GM19467 (cell line): ENCODE data around the gene PRXL2B.

Experiments used
- ATAC-seq: cut with Tn5 transposase; IDR thresholded peaks from one replicate; pipeline ENCODE4 v1.9.1; 2021; ENCODE audit warnings: mild to moderate bottlenecking, moderate library complexity; ENCODE audit not compliant: unreplicated experiment

PRXL2B gene

DNA sequence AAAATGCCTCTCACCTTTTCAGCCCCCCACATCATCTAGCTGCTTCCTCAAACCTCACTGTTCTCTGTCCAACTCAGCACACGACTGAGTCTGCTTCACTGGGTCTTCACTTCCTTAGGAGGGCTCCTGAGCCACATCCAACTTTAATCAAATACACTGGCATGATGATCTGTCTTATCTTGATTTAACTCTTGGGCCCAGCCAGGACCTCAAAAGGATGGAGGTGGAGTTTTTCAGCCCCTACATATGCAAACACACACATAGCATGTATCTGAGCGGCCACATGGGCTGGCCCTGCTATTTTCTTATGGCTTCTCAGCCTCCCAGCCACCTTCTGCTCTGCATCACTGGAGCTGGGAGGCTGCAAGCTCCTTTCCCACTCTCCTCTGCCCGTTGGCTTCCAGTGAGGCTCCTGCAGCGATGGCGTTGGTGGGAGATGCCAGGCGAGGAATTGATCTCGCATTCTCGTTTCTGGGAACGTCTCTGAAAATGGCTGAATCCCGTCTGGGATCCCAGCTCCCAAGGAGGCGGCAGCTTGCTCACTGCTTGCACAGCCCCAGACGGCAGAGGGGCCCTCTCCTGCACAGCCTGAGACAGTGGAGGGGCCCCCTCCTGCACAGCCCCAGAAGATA is 1.8 kb upstream of the PRXL2B start:
- ATAC-seq, result no peak

DNA sequence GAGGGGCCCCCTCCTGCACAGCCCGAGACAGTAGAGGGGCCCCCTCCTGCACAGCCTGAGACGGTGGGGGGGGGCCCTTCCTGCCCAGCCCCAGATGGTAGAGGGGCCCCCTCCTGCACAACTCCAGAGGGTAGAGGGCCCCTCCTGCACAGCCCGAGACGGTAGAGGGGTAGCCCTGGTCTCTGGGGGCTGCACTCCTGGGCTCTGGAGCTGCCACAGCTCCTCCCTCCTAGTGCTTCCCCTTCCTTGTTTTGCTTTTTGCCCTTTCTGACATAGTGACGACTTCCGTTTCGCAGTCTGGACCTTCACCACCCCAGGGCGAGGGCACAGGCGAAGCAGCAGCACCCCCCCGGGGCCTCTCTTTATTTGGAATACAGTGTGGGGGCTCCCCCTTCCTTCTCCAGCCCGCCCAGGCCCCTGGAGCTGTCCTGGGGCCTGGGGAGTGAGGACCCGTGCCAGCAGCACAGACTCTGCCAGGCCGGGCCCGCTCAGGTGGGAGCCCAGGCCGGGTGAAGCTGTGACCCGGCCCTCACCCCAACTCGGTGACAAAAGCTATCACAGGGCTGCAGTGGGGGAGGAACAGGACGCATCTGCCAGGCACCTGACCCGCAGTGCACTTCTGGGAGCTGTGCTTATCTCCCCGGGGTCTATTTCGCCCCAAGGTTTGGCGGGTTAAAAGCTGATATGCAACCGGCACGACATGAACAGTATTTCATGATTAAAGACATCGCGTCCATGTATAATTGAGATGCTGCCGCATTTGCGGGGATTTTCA is 1.1 kb upstream of the PRXL2B start:
- no peak for ATAC-seq

DNA sequence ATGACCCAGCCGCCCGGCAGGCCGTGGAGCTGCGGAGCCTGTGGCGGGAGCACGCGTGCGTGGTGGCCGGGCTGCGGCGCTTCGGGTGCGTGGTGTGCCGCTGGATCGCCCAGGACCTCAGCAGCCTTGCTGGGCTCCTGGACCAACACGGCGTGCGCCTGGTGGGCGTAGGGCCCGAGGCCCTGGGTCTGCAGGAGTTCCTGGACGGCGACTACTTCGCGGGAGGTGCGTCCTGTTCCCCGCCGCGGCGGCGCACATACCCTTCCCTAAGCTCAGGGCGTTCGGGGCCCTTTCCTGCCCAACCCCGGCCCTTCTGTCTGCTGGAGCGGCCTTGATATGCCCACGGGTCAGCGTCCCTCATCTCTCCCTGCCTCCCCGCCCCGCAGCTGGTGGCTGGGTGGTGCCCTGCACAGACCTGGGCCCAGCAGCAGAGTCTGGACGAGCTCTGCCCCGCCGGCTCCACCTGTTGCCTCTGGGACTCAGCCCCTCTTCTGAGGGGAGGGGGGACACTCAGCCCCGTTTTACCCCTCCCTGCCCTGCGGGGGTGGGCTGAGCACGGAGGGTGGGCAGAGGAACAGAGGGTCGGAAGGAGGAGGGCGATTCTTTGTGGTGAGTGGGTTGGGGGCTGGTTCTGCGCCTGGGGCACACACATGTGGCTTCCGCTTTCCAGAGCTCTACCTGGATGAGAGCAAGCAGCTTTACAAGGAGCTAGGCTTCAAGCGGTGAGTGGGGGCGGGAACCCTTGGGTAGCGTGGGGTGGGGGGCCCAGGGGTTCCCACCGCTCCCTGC is 688 bp downstream of the PRXL2B start:
- no peak for ATAC-seq

DNA sequence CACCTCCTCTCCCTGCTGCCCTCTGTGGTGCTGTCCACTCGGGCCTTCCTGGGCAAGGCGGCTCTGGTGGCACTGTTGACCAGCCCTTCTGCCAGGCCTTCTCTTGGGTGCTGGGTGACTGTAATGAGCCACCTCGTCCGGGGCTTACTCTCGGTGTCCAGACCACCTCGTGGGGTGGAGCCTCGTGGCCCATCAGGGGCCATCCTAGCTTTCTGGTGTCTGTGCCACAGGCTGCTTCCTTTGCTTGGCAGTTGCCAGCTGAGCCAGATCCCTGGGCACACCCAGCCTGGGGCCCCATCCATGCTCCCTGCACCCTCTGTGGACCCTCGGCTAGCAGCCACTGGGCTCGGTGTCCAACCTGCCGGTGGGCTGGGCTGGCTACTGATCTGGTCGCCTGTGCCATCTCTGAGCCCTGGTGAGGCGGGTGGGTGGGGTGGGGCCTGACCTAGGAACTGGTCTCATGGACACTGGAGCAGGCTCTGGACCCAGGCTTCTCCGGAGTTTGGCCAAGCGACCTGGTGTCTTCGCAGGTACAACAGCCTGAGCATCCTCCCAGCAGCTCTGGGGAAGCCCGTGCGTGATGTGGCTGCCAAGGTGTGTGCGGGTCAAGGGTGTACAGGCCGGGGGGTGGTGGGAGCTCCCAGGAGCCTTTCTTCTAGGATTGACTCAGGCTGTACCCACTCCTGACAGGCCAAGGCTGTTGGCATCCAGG is 1.4 kb downstream of the PRXL2B start:
- no peak for ATAC-seq

DNA sequence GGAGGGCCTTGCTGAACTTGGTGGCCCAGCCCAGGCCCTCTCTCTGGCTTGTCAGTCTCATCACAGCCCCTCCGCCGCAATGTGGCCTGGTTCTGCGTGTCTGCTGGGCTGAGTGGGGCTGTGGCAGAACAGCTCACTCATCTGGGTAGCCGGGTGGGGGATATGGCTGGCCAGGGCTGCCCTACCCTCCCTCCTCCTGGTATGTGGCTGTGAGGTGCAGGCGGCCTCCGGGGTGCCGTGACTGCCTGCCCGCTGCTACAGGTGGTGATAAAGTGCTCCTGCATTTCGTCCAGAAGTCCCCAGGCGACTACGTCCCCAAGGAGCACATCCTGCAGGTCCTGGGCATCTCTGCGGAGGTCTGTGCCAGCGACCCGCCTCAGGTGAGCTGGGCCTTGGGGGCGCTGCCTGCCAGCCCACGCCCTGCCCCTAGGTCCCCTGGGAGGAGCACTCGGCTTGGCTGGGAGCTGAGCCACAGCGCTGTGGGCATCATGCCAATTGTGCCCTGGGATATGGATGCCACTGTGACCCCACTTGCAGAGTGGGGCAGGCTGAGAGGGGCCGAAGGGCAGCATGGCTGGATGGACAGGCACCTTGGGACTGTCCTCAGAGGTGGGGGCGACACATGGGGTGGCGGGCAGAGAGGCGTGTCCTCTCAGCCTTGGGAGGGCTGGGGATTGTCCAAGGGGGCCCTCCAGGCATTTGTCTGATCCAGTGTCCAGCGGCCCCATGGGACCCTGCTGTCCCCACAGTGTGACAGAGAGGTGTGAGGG is 2.3 kb downstream of the PRXL2B start:
- no peak for ATAC-seq

DNA sequence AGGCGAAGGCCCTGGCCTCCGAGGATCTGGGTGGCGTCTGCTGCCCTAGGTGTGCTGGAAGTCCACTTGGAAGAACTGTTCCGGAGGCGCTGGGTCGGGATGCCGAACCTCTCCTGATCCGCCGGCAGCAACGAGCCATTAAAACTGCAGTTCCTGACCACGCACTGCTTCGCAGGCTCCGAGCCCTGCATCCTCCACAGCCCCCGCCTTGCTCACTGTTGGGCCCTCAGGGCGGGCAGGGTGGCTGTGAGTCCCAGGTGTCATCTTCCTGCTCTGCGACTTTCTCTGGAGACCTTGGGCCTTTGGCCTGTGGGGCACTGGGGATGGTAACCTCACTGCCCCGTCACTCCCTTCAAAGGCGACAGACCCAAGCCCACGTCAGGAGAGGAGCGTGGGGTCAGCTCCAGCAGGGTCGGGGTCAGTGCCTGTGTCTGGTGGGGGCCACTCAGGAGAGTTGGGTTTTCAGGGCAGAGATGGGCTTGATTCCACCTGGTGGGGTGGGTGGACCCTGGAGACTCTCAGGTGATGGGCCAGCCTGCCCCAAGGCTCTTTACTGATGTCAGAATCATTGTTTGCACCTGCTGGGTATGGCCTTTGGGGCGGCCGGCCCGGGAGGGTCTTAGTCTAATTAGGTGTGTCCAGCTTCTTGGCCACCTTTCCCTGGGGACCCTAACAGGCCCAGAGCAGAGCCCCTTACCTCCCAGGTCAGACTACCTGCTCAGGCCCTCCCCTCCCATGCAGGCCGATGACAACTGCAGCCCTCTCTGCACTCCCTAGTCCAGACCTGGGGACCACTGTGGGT is 3.1 kb downstream of the PRXL2B start:
- no peak for ATAC-seq

DNA sequence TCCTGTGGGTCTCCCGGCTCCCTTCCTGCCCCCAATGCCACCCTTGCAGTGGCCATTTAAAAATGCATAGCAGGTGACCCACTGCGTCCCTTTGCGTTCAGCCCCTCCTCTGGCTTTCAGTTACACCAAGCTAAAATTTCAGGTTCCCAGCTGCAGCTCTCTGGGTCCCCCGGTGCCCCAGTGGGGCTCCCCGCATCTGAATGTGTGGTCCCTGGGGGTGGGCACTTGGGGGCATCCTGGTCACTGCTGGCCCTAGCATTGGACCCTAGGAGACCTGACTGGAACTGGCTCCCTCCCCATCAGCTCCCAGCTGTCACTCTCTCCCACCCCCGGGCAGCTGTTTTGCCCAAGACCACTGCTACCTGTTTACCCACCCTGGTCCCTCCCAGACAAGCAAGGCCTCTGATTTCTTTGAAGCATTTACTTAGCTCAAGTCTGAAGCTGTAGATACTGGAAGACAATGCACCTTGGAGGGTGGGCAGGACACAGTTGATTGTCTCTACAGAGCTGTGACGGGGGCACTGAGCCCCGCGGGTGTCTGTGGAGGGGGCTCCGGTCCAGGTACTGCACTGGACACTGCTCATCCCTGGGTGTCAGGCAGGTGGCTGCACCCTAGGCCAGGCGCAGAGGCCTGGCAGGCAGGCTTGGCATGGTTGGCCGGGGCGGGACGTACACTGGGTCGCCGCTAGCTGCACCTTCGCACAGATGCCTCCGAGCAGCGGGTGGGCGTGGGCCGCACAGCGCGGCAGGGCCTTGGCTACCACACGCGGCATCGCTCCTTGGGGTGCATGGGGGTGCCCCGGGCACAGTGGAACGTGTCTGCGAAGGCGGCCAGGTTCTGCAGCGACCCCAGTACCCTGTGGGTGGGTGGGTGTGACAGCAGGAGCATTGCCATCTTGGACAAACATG is 3.9 kb downstream of the PRXL2B start:
- no peak for ATAC-seq

DNA sequence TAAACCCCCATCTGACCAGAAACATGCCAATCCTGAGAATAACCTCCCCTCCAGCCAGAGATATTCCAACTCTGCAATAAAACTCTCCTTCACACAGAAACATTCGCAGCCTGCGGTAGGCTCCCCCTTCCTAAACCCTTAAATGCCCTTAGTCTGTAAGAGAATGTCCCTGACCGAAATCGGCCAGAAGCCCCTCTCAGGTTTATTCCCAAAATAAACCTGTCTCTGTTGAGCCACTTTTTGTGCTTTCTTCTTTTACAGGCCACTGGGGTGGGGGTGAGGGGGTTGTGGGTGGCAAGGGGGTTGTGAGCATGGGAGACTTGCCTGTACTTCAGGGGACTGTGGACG is 4.6 kb downstream of the PRXL2B start:
- ATAC-seq, result no peak

DNA sequence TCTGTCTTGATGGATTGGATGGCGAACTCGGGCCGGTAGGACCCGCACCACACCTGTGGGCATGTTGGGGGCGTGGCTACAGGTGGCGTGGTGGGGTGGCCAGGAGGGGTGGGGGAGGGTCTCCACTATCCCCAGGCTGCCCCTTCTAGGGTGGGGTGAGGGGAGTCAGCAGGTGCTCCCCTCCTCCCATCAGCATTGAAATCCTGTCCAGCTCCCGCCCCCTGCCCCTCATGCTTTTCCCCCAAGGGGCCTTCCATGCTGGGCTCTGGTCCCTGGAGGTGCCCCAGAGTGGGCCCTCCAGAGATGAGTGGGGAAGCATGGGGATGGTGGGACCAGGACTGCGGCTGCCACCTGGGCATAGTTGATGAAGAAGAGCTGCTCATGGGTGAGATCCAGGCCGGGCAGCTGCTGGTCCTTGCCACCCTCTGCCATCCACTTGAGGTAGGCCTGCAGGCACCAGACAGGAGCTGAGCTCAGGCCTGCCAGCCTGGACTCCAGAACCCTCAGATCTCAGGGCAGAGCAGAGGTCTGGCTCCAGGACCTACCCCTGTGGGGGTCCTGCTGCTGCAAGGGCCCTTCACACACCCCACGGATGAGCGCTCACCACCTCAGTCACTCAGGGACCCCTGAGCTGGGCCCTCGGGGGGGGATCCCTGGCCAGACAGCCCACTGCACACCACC is 5.1 kb downstream of the PRXL2B start:
- no peak for ATAC-seq

DNA sequence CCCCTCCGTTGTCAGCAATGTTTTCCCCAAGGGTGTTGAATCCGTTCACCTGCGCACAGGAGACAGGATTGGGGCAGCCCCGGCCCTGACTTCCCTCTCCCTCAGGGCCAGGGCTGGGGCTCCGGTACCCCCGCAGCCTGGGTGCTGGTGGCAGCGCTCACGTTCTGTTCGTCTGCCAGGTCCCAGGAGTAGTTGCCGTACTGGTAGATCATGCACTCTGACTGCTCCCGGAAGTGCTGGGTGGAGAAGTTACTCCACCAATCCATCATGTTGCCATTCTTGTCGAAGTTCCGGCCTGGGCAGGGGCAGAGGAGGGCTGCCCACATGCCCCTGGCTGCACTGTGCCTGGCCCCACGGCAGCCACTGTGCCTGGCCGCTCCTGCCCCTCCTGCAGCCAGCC is 6.1 kb downstream of the PRXL2B start:
- no peak for ATAC-seq

DNA sequence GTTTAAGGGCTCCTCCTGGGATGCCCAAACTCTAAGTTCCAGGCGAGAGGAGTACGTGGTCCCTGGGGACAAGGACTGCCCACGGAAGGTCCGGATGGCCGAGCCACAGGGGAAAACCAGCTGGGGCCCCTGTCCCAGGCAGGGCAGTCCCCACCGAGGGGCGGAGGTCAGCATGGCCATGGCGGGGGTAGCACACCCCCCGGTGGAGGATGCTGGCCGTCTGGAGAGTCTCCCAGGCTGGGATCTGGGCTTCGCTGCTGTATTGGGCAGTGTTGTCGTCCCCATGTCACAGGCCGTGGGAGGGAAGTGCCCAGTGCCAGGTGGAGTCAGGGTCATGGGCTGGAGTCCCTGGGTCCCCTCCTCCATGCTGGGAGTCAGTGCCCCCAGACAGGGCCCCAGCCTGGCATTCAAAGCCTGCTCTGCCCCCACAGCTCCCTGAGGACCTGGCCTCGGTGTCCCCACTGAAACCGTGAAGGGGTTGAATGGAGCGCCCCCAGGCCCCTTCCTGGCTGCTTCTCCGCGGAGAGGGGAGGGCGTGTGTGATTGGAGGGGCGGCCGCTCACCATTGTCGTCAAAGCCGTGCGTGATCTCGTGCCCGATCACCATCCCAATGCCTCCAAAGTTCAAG is 6.8 kb downstream of the PRXL2B start:
- ATAC-seq, result no peak

DNA sequence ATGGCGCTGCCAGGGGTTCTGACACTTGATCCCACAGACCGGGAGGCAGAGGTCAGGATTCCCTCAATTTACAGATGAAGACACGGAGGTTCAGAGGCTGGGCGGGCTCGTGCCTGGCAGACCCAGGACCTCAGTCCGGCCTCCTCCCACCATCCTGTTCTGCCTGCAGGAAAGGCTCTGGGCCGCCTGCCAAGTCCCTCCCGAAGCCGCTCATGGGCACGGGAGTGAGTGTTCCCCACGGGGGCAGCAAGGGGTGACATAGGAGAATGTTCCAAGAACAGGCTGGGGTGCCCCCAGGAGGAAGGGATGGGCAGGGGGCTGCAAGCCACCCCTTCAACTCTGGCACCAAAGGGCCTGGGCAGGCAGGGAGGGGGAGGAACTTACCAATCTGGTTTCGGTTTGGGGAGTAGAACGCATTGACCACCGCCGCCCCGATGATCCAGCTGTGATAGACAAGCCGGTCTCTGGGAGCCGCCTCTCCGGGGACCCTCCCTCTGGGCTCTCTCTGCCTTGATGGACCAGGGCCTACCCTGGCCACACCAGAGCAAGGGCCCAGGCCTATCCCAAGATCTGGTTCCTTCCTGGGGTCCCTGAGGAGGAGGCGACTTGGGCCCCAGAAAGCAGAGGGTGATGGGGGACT is 7.5 kb downstream of the PRXL2B start:
- ATAC-seq, result no peak

DNA sequence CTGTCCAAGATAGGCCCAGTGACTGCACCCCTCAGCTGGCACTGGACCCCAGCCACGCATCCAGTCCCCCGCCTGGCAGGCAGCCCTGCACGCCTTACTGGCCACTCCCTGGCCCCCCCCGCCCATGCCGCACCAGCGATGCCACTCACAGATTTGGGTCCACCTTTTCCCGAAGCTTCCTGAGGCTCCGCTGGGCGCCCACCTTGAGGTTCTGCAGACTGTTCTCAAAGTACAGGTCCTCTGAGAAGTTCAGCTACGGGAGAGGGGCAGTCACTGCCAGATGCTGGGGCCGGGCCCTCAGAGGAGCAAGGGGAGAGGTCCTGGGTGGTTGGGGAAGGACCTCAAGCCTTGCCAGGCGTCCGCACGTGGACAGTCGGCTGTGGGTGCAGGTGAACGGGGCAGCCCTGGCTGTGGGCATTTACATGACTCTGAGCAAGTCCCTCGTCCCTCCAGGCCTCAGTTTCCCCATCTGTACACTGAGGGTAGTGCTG is 8.1 kb downstream of the PRXL2B start:
- ATAC-seq, result no peak

DNA sequence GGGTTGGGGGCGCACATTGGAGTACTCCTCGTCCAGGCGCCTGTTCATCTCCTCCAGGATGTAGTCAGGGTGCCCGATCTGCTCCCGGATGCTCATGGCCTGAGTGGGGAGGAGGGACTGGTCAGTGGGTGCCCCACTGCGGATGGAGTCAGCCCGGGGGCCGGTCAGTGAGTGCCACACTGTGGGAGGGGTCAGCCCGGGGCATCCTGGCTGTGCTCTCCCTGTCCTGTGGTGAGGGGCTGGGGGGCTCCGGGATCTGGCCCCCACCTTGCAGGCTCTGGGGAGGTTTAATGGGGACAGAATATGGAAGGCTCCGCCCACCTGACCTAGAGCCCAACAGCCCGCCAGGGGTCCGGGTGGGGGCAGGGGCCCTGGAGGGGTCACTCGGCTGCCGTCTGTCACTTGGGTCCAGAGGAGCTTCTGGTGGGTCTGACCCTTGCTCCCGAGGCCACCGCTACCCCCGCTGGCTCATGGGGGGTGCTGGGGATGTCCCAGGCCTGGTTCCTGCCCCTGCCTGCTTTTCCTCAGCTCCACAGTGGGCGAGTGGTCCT is 8.8 kb downstream of the PRXL2B start:
- ATAC-seq, result no peak

DNA sequence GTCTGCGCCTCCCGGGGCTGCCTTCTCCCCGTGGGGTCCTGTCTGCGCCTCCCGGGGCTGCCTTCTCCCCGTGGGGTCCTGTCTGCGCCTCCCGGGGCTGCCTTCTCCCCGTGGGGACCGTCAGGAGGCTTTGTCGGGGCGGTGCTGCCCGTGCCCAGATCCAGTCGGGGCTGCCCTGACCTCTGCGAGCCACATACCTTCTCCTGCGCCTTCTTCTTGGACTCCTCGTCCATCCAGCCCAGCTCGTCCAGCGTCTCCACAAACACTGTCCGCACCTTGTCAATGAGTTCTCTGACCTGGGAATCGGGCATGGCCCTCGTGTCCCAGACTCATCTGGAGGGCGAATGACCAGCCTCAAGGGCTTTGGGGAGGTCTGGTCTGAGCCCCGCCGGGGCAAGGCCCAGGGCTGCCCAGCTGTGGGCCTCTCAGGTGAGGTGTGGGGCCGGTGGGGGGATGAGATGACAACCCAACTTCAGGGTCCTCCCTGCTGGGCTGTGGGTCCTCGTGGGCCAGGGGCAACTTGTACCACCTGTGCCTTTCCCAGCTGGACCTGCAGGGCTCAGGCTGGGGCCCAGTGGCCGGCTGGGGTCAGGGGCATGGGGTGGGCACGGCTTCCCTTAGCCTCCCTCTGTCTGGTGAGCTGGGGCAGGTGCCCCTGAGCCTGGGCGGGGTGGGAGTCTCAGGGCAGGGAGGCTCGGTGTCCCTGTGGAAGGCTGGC is 9.4 kb downstream of the PRXL2B start:
- ATAC-seq, result no peak
